ENCODE results near the gene NXPH4. TPM values are rescaled to one million over a fixed set of nuclear protein-coding genes. Genes with fewer than 3 reads are reported as not detected.

Gene NXPH4
- total and polyA plus RNA-seq, 2 donors (not counting 1 experiment from before 2014, with no cell fraction given), result 3.5 to 8.6 TPM

- Mint-ChIP-seq H3K27ac (no peak overlapping the region), H3K9me3 (ENCODE audit: insufficient read depth) (no peaks in the 10 kb centered on the region), H3K4me1 (peaks cover 9% of the 10 kb centered on the region), H3K27me3 (peaks cover 6% of the 10 kb centered on the region), H3K4me3 (no peak overlapping the region)
- ATAC-seq (ENCODE audit: low read depth), result no peak
- no peak overlapping the region for H3K9ac ChIP-seq (ENCODE audit: low read length)
- CTCF ChIA-PET, result interaction anchor here (0.8 to 1.9 kb wide), 2 partner anchors 34 to 36 kb away, joined by 4 to 9 read pairs; no protein-coding TSS in a partner anchor
- H3K79me2 ChIP-seq (ENCODE audit: control insufficient read depth, insufficient read depth, low read length), result no peaks in the 10 kb centered on the region
- intact Hi-C loops (cut with micrococcal nuclease), result no loop called here
- TF ChIP-seq EZH2 (IDR thresholded peaks at IDR 0.05; ENCODE audit: borderline replicate concordance, insufficient read depth, low read depth, low read length, poor library complexity, severe bottlenecking) (no peak), CTCF (IDR thresholded peaks at IDR 0.05) (no peak)
- no peak overlapping the region for H3K4me2 ChIP-seq (replicated peaks; ENCODE audit: low read depth, low read length, poor library complexity, severe bottlenecking)
- POLR2A ChIA-PET, result no interaction called here
- no peak overlapping the region for H2AFZ ChIP-seq (ENCODE audit: insufficient read depth, low read depth, low read length, poor library complexity, severe bottlenecking)
- no peak for DNase-seq
- peaks cover 0 to 13% (median under 1%) of the 10 kb centered on the region in 4 experiments for H3K27me3 ChIP-seq (replicated peaks in 1 of 4; ENCODE audit: control extremely low read depth in 1 of 4, control insufficient read depth in 3 of 4, insufficient read depth in 4 of 4, low read length in 3 of 4)
- 92% methylated on average over 22 of the region's 22 CpGs for WGBS (ENCODE audit: insufficient coverage)
- H3K9me3 ChIP-seq (ENCODE audit: control extremely low read depth in 1 of 3, control insufficient read depth in 2 of 3, insufficient read depth in 1 of 3, low read length in 2 of 3), result no peaks in the 10 kb centered on the region
- H3K4me1 ChIP-seq (ENCODE audit: control insufficient read depth in 2 of 2, insufficient read depth in 2 of 2, low read length in 2 of 2), result peaks cover 5 to 10% of the 10 kb centered on the region in 2 donors
- no peak overlapping the region for H3K27ac ChIP-seq (ENCODE audit: low read length in 2 of 2)
- no peaks in the 10 kb centered on the region for H3K36me3 ChIP-seq (replicated peaks in 1 of 2; ENCODE audit: control extremely low read depth in 1 of 2, control insufficient read depth in 1 of 2, extremely low read depth in 1 of 2, insufficient read depth in 2 of 2, low read length in 1 of 2)
- no peaks in the 10 kb centered on the region for H4K20me1 ChIP-seq (ENCODE audit: control insufficient read depth, insufficient read depth, low read length, poor library complexity, severe bottlenecking)
- H3K4me3 ChIP-seq (ENCODE audit: control extremely low read depth in 1 of 5, extremely low read depth in 1 of 5, insufficient read depth in 1 of 5, low read depth in 2 of 5, low read length in 4 of 5), result no peak overlapping the region
Observed at GRCh38 chr12:57208631-57209282, 7.8 kb upstream of the NXPH4 start.

- Histone ChIP-seq H3K4me1 (ENCODE audit: control insufficient read depth in 2 of 2, insufficient read depth in 2 of 2, low read length in 2 of 2) (peaks cover 16 to 21% of the 10 kb centered on the region in 2 donors), H3K79me2 (ENCODE audit: control insufficient read depth, insufficient read depth, low read length) (no peaks in the 10 kb centered on the region), H3K27me3 (replicated peaks in 1 of 4; ENCODE audit: control extremely low read depth in 1 of 4, control insufficient read depth in 3 of 4, insufficient read depth in 4 of 4, low read length in 3 of 4) (peaks cover 0 to 25% (median 7%) of the 10 kb centered on the region in 4 experiments), H3K36me3 (replicated peaks in 1 of 2; ENCODE audit: control extremely low read depth in 1 of 2, control insufficient read depth in 1 of 2, extremely low read depth in 1 of 2, insufficient read depth in 2 of 2, low read length in 1 of 2) (no peaks in the 10 kb centered on the region), H3K27ac (ENCODE audit: low read length in 2 of 2) (no peak overlapping the region), H3K4me2 (replicated peaks; ENCODE audit: low read depth, low read length, poor library complexity, severe bottlenecking) (no peak overlapping the region), H4K20me1 (ENCODE audit: control insufficient read depth, insufficient read depth, low read length, poor library complexity, severe bottlenecking) (no peaks in the 10 kb centered on the region), H2AFZ (ENCODE audit: insufficient read depth, low read depth, low read length, poor library complexity, severe bottlenecking) (no peak overlapping the region), H3K9me3 (ENCODE audit: control extremely low read depth in 1 of 3, control insufficient read depth in 2 of 3, insufficient read depth in 1 of 3, low read length in 2 of 3) (no peaks in the 10 kb centered on the region), H3K4me3 (ENCODE audit: control extremely low read depth in 1 of 5, extremely low read depth in 1 of 5, insufficient read depth in 1 of 5, low read depth in 2 of 5, low read length in 4 of 5) (no peak overlapping the region), H3K9ac (ENCODE audit: low read length) (no peak overlapping the region)
- ATAC-seq (ENCODE audit: low read depth) (no peak), DNase-seq (no peak)
- intact Hi-C loops (cut with micrococcal nuclease), result no loop called here
- Mint-ChIP-seq H3K4me1 (peaks cover 20% of the 10 kb centered on the region), H3K9me3 (ENCODE audit: insufficient read depth) (no peaks in the 10 kb centered on the region), H3K27me3 (peaks cover 10% of the 10 kb centered on the region), H3K27ac (no peak overlapping the region), H3K4me3 (no peak overlapping the region)
- ChIA-PET CTCF (interaction anchor here (0.6 kb wide), 1 partner anchor 26 kb away, joined by 3 read pairs; no protein-coding TSS in a partner anchor), POLR2A (no interaction called here)
- WGBS (ENCODE audit: insufficient coverage), result 82% methylated on average over 8 of the region's 8 CpGs
- TF ChIP-seq CTCF (IDR thresholded peaks at IDR 0.05), result no peak
- TF ChIP-seq EZH2 (IDR thresholded peaks at IDR 0.05; ENCODE audit: borderline replicate concordance, insufficient read depth, low read depth, low read length, poor library complexity, severe bottlenecking), result no peak
Observed at GRCh38 chr12:57209916-57210315, 6.7 kb upstream of the NXPH4 start.

Measured in B cell (primary cell).